ENCODE results near the gene NRXN3. TPM values are rescaled to one million over a fixed set of nuclear protein-coding genes. Genes with fewer than 3 reads are reported as not detected.
A peak's percentile ranks its signal among the peaks of the same experiment; 100 is the strongest.

NRXN3 gene
- total RNA-seq, 1 experiment from 2014 or later, result not detected

DNA sequence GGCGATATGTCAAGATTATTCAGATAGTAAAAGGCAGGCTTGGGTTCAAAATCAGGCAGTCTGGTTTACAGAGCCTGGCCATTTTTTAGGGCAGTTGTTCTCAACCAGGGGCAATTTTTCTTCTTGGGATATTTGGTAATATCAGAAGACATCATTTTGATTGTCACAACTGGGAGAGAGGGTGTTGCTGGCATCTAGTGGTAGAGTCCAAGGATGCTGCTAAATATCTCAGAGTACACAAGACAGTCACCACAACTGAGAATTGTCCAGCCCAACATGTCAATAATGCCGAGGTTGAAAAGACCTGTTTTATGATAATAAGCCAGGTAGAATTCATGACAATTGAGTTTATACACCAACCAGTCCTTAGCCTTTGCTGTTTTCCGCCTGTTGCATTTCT lies 733.9 kb downstream of the NRXN3 start:
- H3K9me3 ChIP-seq (ENCODE audit: control insufficient read depth in 1 of 2, insufficient read depth in 1 of 2, low read depth in 1 of 2, low read length in 2 of 2), result 0 out of 4 replicates have a peak, but pooled peaks cover 0 to 2% of the 10 kb centered on the region in 2 experiments
- ChIA-PET POLR2A (no interaction called here), RAD21 (ENCODE audit: low non-redundant PET in 1 of 2, low total read pairs in 2 of 2, uncharacterized antibody in 2 of 2, unreplicated experiment in 2 of 2) (no interaction called here), CTCF (no interaction called here)
- no peak overlapping the region for H2AFZ ChIP-seq (ENCODE audit: low read depth, low read length, poor library complexity, severe bottlenecking)
- H4K20me1 ChIP-seq (ENCODE audit: insufficient read depth), result no peaks in the 10 kb centered on the region
- no peak overlapping the region for H3K4me2 ChIP-seq (ENCODE audit: low read length)
- no peak overlapping the region for H3K27ac ChIP-seq (ENCODE audit: low read depth, low read length)
- H3K36me3 ChIP-seq (ENCODE audit: control insufficient read depth in 1 of 2, insufficient read depth in 2 of 2, low read length in 2 of 2), result no peaks in the 10 kb centered on the region
- no peak overlapping the region for H3K9ac ChIP-seq (ENCODE audit: low read length)
- no peak for TF ChIP-seq RAD21 (IDR thresholded peaks at IDR 0.05; ENCODE audit: low read depth)
- TF ChIP-seq, protein P1, sequence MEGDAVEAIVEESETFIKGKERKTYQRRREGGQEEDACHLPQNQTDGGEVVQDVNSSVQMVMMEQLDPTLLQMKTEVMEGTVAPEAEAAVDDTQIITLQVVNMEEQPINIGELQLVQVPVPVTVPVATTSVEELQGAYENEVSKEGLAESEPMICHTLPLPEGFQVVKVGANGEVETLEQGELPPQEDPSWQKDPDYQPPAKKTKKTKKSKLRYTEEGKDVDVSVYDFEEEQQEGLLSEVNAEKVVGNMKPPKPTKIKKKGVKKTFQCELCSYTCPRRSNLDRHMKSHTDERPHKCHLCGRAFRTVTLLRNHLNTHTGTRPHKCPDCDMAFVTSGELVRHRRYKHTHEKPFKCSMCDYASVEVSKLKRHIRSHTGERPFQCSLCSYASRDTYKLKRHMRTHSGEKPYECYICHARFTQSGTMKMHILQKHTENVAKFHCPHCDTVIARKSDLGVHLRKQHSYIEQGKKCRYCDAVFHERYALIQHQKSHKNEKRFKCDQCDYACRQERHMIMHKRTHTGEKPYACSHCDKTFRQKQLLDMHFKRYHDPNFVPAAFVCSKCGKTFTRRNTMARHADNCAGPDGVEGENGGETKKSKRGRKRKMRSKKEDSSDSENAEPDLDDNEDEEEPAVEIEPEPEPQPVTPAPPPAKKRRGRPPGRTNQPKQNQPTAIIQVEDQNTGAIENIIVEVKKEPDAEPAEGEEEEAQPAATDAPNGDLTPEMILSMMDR (IDR thresholded peaks at IDR 0.05 in 2 of 3, conservative IDR thresholded peaks at IDR 0.05 in 1 of 3; ENCODE audit: borderline replicate concordance in 1 of 3, insufficient read depth in 1 of 3, low read depth in 2 of 3, low read length in 2 of 3), result 0 out of 6 replicates have a peak, but pooled peaks of 1 of the 3 experiments have one; percentile 13
- no peak for ATAC-seq
- no peaks in the 10 kb centered on the region for H3K9me2 ChIP-seq (ENCODE audit: insufficient read depth)
- H3K27me3 ChIP-seq (ENCODE audit: insufficient read depth, low read length), result no peaks in the 10 kb centered on the region
- no peaks in the 10 kb centered on the region for H3K4me1 ChIP-seq (ENCODE audit: control insufficient read depth in 1 of 2, insufficient read depth in 2 of 2, low read length in 2 of 2)
- no peak overlapping the region for H3K4me3 ChIP-seq (replicated peaks in 1 of 2; ENCODE audit: low read depth in 1 of 2, low read length in 2 of 2)
- DNase-seq (ENCODE audit: low read depth, low spot score), result no peak
- intact Hi-C loops (cut with micrococcal nuclease), result no loop called here
- BruUV-seq (replicated peaks), result no TSS peak
- no peaks in the 10 kb centered on the region for H3K79me2 ChIP-seq (ENCODE audit: insufficient read depth, low read length)

DNA sequence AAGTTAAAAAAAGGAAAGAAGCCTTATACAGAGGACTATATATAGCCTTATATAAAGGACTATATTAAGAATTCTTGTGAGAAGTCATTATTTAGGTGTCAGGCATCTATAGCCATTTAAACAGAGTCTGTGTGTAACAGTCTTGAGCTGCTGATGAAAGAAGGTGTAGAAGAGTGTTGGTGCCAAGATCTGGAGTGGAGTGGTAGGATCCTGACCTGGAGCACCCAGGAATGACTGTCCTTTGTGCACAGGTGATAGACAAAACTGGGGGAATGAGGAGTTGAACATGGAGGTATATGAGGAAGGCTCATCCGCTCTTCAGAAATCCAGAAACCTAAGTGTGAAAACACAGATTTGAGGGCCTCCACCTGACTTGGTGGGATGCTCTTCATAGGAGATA lies 747.3 kb downstream of the NRXN3 start:
- TF ChIP-seq ZNF274 (IDR thresholded peaks at IDR 0.05; ENCODE audit: low read depth, low read length) (no peak), EZH2 (IDR thresholded peaks at IDR 0.05) (no peak), ZFX (IDR thresholded peaks at IDR 0.05) (no peak), JUND (IDR thresholded peaks at IDR 0.05) (no peak), EZH2phosphoT487 (IDR thresholded peaks at IDR 0.05; ENCODE audit: borderline replicate concordance) (no peak), SRF (IDR thresholded peaks at IDR 0.05; ENCODE audit: low read depth) (no peak), FOSL1 (IDR thresholded peaks at IDR 0.05; ENCODE audit: low read depth) (no peak)
- TF ChIP-seq, protein P2, sequence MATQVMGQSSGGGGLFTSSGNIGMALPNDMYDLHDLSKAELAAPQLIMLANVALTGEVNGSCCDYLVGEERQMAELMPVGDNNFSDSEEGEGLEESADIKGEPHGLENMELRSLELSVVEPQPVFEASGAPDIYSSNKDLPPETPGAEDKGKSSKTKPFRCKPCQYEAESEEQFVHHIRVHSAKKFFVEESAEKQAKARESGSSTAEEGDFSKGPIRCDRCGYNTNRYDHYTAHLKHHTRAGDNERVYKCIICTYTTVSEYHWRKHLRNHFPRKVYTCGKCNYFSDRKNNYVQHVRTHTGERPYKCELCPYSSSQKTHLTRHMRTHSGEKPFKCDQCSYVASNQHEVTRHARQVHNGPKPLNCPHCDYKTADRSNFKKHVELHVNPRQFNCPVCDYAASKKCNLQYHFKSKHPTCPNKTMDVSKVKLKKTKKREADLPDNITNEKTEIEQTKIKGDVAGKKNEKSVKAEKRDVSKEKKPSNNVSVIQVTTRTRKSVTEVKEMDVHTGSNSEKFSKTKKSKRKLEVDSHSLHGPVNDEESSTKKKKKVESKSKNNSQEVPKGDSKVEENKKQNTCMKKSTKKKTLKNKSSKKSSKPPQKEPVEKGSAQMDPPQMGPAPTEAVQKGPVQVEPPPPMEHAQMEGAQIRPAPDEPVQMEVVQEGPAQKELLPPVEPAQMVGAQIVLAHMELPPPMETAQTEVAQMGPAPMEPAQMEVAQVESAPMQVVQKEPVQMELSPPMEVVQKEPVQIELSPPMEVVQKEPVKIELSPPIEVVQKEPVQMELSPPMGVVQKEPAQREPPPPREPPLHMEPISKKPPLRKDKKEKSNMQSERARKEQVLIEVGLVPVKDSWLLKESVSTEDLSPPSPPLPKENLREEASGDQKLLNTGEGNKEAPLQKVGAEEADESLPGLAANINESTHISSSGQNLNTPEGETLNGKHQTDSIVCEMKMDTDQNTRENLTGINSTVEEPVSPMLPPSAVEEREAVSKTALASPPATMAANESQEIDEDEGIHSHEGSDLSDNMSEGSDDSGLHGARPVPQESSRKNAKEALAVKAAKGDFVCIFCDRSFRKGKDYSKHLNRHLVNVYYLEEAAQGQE (IDR thresholded peaks at IDR 0.05; ENCODE audit: low read depth), result no peak
- TF ChIP-seq, protein P3, sequence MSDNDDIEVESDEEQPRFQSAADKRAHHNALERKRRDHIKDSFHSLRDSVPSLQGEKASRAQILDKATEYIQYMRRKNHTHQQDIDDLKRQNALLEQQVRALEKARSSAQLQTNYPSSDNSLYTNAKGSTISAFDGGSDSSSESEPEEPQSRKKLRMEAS (IDR thresholded peaks at IDR 0.05), result no peak
- Histone ChIP-seq H3K4me3 (replicated peaks in 1 of 2; ENCODE audit: low read depth in 1 of 2, low read length in 2 of 2) (no peak overlapping the region), H3K36me3 (ENCODE audit: control insufficient read depth in 1 of 2, insufficient read depth in 2 of 2, low read length in 2 of 2) (no peaks in the 10 kb centered on the region), H2AFZ (ENCODE audit: low read depth, low read length, poor library complexity, severe bottlenecking) (no peak overlapping the region), H3K4me2 (ENCODE audit: low read length) (no peak overlapping the region), H4K20me1 (ENCODE audit: insufficient read depth) (no peaks in the 10 kb centered on the region), H3K4me1 (ENCODE audit: control insufficient read depth in 1 of 2, insufficient read depth in 2 of 2, low read length in 2 of 2) (no peaks in the 10 kb centered on the region), H3K79me2 (ENCODE audit: insufficient read depth, low read length) (no peaks in the 10 kb centered on the region), H3K9ac (ENCODE audit: low read length) (no peak overlapping the region), H3K27me3 (ENCODE audit: insufficient read depth, low read length) (no peaks in the 10 kb centered on the region), H3K9me2 (ENCODE audit: insufficient read depth) (no peaks in the 10 kb centered on the region), H3K9me3 (ENCODE audit: control insufficient read depth in 1 of 2, insufficient read depth in 1 of 2, low read depth in 1 of 2, low read length in 2 of 2) (peaks cover 0 to 5% of the 10 kb centered on the region in 2 experiments; a peak in 2 of 4 replicates), H3K27ac (ENCODE audit: low read depth, low read length) (no peak overlapping the region)
- ChIA-PET POLR2A (no interaction called here), CTCF (no interaction called here), RAD21 (ENCODE audit: low non-redundant PET in 1 of 2, low total read pairs in 2 of 2, uncharacterized antibody in 2 of 2, unreplicated experiment in 2 of 2) (no interaction called here)
- ATAC-seq, result no peak
- intact Hi-C loops (cut with micrococcal nuclease), result no loop called here
- no TSS peak for BruUV-seq (replicated peaks)
- DNase-seq (ENCODE audit: low read depth, low spot score), result no peak

Data from HCT116 (cell line).